Pancreas (tissue), 10 donors: ENCODE results near the gene MAMDC2. TPM values are rescaled to one million over a fixed set of nuclear protein-coding genes. Genes with fewer than 3 reads are reported as not detected.
A peak's percentile ranks its signal among the peaks of the same experiment; 100 is the strongest.

Source experiments
- ATAC-seq, 4 donors: fragments of 200-7000 bp; cut with Tn5 transposase; one replicate each; pipeline versions ENCODE4 v1.8.0 to v1.9.1; 2020; ENCODE audit warnings: mild to moderate bottlenecking in 4 of 4, moderate library complexity in 4 of 4
- DNase-seq, 6 donors: peaks; one replicate each; pipeline ENCODE4 v3.0.0-alpha.2; 2020
- FAIRE-seq: peaks from 2 replicates; lab custom pipeline; 2012; peaks lifted over from hg19 to GRCh38; lab: Jason Lieb, UNC
- H3K27ac ChIP-seq, 4 donors: fragments of 200-600 bp; sonication (generic); 1 replicate in 3 of 4; 2 replicates in 1 of 4; pipeline versions ENCODE4 v1.5.0 to v1.8.0; 2020
- H3K27me3 ChIP-seq, 4 donors: fragments of 200-600 bp; one replicate each; pipeline ENCODE4 v1.8.0; 2021
- H3K36me3 ChIP-seq, 3 donors: fragments of 200-600 bp; sonication (generic) in 1 of 3; one replicate each; pipeline versions ENCODE4 v1.5.0 to v1.8.0; 2020 to 2021
- H3K4me1 ChIP-seq, 3 donors: fragments of 200-600 bp; one replicate each; pipeline ENCODE4 v1.8.0; 2021
- H3K4me3 ChIP-seq, 4 donors: fragments of 200-600 bp; sonication (generic) in 2 of 4; one replicate each; pipeline versions ENCODE4 v1.5.0 to v1.8.0; 2020 to 2021
- H3K9me3 ChIP-seq, 4 donors: fragments of 200-600 bp; one replicate each; pipeline ENCODE4 v1.8.0; 2021
- WGBS, 2 donors: extraction: QIAGEN DNeasy Blood & Tissue Kit; methylation state at CpG; one replicate each; pipeline ENCODE4 v1.1.7; 2013; 5-methylcytosine and 5-hydroxymethylcytosine counted together
- intact Hi-C, 3 donors: fragments of 100-400 bp; cut with DNase I; formaldehyde crosslinking; loops; one replicate each; pipeline versions ENCODE4 v1.11.1 to v1.14.2; 2022
- polyA plus RNA-seq, 2 donors: library from polyadenylated mRNA; stranded (reverse); fragments of 200-250 nt; gene quantifications; one replicate each; pipeline ENCODE4 v1.2.3, GENCODE V29; 2013
- total RNA-seq, 6 donors: library from RNA; stranded (reverse); fragmentation: NEBNext Ultra II Directional in 4 of 6; extraction: Animal tissue kit (Norgen Biotek cat#: 25700) in 4 of 6; gene quantifications; one replicate each; pipeline versions ENCODE4 v1.2.1 to v1.2.4, GENCODE V29; 2021 to 2023
- TF ChIP-seq, protein P1 (sequence below), 4 donors: fragments of 200-600 bp; sonication (generic) in 3 of 4; IDR thresholded peaks; one replicate each; pipeline versions ENCODE4 v1.5.0 to v1.8.0; 2021; ENCODE audit warnings: antibody characterized with exemption in 4 of 4
- donor health status: healthy with polysubstance abuse.
- donor health status: DM: no; HTN: no; CAD: no; lungs with moderate emphysema.
- donor health status: DM: no; HTN: no; CAD: no.
- donor health status: control.
- donor health status: control.
- donor health status: Bipolar disorder and iron deficiency.
- donor health status: DM: yes; HTN: yes; CAD: no.
- donor health status: DM: no; HTN: no; CAD: no.
- donor health status: DM: no; HTN: no; CAD: no.
- donor health status: DM: yes; HTN: yes; CAD: no.

MAMDC2 gene
- total and polyA plus RNA-seq, 8 donors = 0.95 to 4.7 (median 1.3) TPM

DNA sequence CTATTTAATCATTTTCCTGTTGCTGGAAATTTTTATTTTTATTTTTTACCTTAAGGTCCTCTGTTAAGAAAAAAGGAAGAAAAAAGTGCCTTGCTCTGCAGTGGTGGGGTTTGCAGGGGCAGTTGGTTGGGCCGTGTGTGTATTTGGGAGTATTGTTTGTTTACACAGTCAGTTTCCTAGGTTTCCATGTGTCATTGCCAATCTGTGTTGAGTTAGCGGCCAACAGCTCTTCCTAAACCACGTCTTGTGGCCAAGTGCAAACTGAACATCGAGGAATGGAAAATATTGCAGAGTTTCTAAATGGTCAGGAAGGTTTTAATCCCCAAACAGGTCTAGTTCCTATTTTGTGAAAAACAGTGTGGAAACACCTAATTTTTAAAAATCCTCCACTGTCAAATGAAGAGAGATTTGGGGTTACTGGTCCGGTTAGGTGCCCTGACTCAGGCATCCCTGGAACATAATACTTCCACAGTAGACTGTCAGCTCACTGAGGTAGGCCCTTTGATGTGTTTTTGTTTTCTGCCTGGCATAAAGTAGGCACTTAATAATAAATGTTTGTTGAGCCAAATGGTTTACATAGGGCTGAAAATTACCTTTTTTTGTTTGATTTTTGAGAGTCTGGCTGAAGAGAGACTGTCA is 37.0 kb downstream of the MAMDC2 start:
- TF ChIP-seq, protein P1, sequence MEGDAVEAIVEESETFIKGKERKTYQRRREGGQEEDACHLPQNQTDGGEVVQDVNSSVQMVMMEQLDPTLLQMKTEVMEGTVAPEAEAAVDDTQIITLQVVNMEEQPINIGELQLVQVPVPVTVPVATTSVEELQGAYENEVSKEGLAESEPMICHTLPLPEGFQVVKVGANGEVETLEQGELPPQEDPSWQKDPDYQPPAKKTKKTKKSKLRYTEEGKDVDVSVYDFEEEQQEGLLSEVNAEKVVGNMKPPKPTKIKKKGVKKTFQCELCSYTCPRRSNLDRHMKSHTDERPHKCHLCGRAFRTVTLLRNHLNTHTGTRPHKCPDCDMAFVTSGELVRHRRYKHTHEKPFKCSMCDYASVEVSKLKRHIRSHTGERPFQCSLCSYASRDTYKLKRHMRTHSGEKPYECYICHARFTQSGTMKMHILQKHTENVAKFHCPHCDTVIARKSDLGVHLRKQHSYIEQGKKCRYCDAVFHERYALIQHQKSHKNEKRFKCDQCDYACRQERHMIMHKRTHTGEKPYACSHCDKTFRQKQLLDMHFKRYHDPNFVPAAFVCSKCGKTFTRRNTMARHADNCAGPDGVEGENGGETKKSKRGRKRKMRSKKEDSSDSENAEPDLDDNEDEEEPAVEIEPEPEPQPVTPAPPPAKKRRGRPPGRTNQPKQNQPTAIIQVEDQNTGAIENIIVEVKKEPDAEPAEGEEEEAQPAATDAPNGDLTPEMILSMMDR (IDR thresholded peaks at IDR 0.05) = no peak
- 9 to 10% methylated on average over 5 of the region's 5 CpGs for WGBS, 2 donors
- FAIRE-seq = peak; percentile 81
- Histone ChIP-seq H3K4me1 (peaks cover 24 to 28% (median 25%) of the 10 kb centered on the region in 3 donors), H3K27ac (peak overlapping the region; percentile 19 to 57 (median 42)), H3K36me3 (no peaks in the 10 kb centered on the region), H3K9me3 (no peaks in the 10 kb centered on the region), H3K4me3 (no peak overlapping the region), H3K27me3 (no peaks in the 10 kb centered on the region)
- intact Hi-C loops = no loop called here
- ATAC-seq = peak; percentile 88 to 93 (median 90)
- DNase-seq = peak in 4 of 6 donors; percentile 35 to 70 (median 48)

DNA sequence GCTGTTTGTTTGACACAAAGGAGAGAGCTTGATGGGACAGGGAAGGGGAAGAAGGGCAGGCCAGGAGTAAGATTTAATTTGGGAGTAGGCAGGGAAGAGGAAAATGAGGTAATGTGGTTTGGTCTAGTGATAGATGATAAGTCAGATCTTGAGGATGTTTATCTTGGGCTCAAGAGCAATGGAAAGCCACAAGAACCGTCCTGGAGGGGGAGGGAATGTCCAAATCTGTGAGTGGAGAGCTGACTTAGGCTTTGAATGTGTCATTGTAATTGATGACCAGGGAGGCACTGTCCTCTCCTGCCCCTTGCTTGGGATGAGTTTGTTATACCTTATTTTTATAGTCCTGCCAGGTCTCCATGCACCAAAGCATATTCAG is 37.5 kb downstream of the MAMDC2 start:
- 2 to 11% methylated on average over 1 of the region's 1 CpG for WGBS, 2 donors
- ATAC-seq (no peak), FAIRE-seq (no peak)

DNA sequence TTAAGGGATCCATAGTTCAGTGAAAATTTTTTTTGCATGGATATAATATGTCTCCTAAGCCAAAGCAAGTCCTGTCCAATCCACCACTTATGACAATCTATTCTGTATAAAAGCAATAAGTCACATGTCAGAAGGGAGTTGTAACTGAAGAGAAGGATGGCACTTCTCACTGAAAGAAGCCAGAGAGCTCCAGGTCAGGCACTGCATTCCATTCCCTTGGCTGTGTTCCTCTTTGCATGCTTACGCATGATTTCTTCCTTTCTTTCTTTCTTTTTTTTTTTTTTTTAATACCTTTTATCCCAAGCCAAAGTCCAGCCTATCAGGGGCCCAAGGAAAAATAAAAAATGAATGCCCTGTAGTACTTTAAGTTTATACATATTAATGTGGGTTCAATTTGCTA is 39.8 kb downstream of the MAMDC2 start:
- 74 to 75% methylated on average over 1 of the region's 1 CpG for WGBS, 2 donors
- TF ChIP-seq, protein P1 (IDR thresholded peaks at IDR 0.05) = no peak
- Histone ChIP-seq H3K27ac (no peak overlapping the region), H3K4me1 (peaks cover 32 to 38% (median 34%) of the 10 kb centered on the region in 3 donors), H3K9me3 (no peaks in the 10 kb centered on the region), H3K27me3 (no peaks in the 10 kb centered on the region), H3K36me3 (no peaks in the 10 kb centered on the region), H3K4me3 (no peak overlapping the region)
- ATAC-seq (no peak), FAIRE-seq (no peak), DNase-seq (no peak)
- intact Hi-C loops = no loop called here

More for the DNA sequence above, 37.5 kb downstream of the MAMDC2 start:
- DNase-seq = no peak
- H3K9me3 ChIP-seq = no peaks in the 10 kb centered on the region
- TF ChIP-seq, protein P1 (IDR thresholded peaks at IDR 0.05) = no peak
- H3K4me3 ChIP-seq = no peak overlapping the region
- peaks cover 24 to 29% (median 28%) of the 10 kb centered on the region in 3 donors for H3K4me1 ChIP-seq
- H3K27me3 ChIP-seq = no peaks in the 10 kb centered on the region
- intact Hi-C loops = no loop called here
- H3K36me3 ChIP-seq = no peaks in the 10 kb centered on the region
- peak overlapping the region in 3 of 4 donors; percentile 19 to 57 (median 29) for H3K27ac ChIP-seq

DNA sequence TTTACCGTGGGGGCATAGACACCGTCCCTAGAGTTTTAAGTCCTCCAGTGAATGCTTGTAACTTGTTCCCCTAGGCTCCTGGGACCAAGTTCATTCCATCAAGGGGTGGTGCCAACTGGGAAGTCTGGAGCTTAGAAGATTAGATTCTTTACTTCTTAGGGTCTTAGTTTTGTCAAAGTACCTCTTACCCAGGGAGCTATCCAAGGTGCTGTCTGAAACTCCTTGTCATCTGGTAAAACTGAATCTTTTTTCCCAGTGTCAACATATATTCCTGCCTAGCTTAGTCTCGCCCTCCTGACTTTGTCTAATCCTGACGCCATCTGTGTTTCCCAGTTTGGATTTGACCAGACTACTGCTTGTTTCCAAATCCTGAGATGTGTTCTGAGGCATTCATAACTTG is 41.6 kb downstream of the MAMDC2 start:
- no peak for ATAC-seq
- H3K4me1 ChIP-seq = peaks cover 18 to 25% (median 19%) of the 10 kb centered on the region in 3 donors
- 75 to 81% methylated on average over 4 of the region's 4 CpGs for WGBS, 2 donors
- H3K4me3 ChIP-seq = no peak overlapping the region
- no peaks in the 10 kb centered on the region for H3K27me3 ChIP-seq
- H3K27ac ChIP-seq = no peak overlapping the region
- no peaks in the 10 kb centered on the region for H3K9me3 ChIP-seq
- TF ChIP-seq, protein P1 (IDR thresholded peaks at IDR 0.05) = no peak
- no peaks in the 10 kb centered on the region for H3K36me3 ChIP-seq
- FAIRE-seq = no peak
- intact Hi-C loops = no loop called here
- DNase-seq = no peak

DNA sequence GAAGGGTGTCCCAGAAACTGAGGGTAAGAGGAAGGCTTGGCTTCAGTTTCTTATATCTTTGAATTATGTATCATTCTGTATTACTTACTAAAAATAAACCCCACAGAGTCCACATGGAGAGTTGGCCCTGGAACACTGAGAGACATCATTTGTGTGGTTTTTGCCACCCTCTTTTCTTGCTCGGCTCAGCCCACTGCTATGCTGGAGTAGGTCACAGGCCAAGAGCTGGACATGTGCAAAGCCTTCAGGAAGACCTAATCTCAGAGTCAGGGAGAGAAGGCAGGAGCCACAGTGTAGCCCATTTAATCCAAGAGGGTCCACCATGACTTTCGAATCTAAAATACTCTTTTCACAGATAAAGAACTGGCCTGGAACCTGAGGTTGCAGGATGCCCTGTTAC is 47.5 kb downstream of the MAMDC2 start:
- Histone ChIP-seq H3K9me3 (no peaks in the 10 kb centered on the region), H3K27ac (no peak overlapping the region), H3K27me3 (no peaks in the 10 kb centered on the region), H3K4me3 (no peak overlapping the region), H3K4me1 (peaks cover 4 to 10% (median 9%) of the 10 kb centered on the region in 3 donors), H3K36me3 (no peaks in the 10 kb centered on the region)
- intact Hi-C loops = loop anchor here in 1 of 3 donors (10.0 kb wide), 1 partner anchor 66 kb away; no protein-coding TSS in a partner anchor
- TF ChIP-seq, protein P1 (IDR thresholded peaks at IDR 0.05) = no peak
- WGBS, 2 donors = 82 to 93% methylated on average over 2 of the region's 2 CpGs
- ATAC-seq (no peak), FAIRE-seq (no peak), DNase-seq (no peak)
